HEK293T (cell line): ENCODE results near the gene HES4.
A peak's percentile ranks its signal among the peaks of the same experiment; 100 is the strongest.
"Not testable (repeated sequence)": the region's sequence is repeated elsewhere in the genome, so short reads cannot be mapped to it uniquely, and the experiment has no call there.

Experiments
- CTCF ChIA-PET: fragments of 350-600 bp; formaldehyde crosslinking; extraction: SDS; loops from one replicate; lab custom pipeline; 2021; ENCODE audit warnings: antibody characterized with exemption, inconsistent platforms; lab: Yijun Ruan, JAX
- POLR2A ChIA-PET: fragments of 350-600 bp; formaldehyde crosslinking; extraction: SDS; loops from one replicate; lab custom pipeline; 2020; ENCODE audit warnings: antibody characterized with exemption, inconsistent platforms; lab: Yijun Ruan, JAX
- DNase-seq: peaks from one replicate; pipeline ENCODE4 v3.0.0; 2012; ENCODE audit warnings: mixed read lengths; ENCODE audit errors: extremely low spot score
- ARNT ChIP-seq: fragments of 450-650 bp; IDR thresholded peaks from 2 replicates; pipeline ENCODE4 v1.6.1; 2017; ENCODE audit warnings: mild to moderate bottlenecking
- BHLHE40 ChIP-seq: fragments of 450-650 bp; IDR thresholded peaks from 2 replicates; pipeline ENCODE4 v1.6.1; 2016; ENCODE audit warnings: mild to moderate bottlenecking, moderate library complexity, borderline replicate concordance
- CTBP1 ChIP-seq: fragments of 450-650 bp; IDR thresholded peaks from 2 replicates; pipeline ENCODE4 v1.6.1; 2016; ENCODE audit warnings: borderline replicate concordance
- ELF4 ChIP-seq: fragments of 450-650 bp; IDR thresholded peaks from 2 replicates; pipeline ENCODE4 v1.6.1; 2017; ENCODE audit warnings: antibody characterized with exemption
- FOXA1 ChIP-seq: fragments of 450-650 bp; IDR thresholded peaks from 2 replicates; pipeline ENCODE4 v1.6.1; 2016; ENCODE audit warnings: mild to moderate bottlenecking
- FOXK2 ChIP-seq: fragments of 450-650 bp; IDR thresholded peaks from 2 replicates; pipeline ENCODE4 v1.6.1; 2016; ENCODE audit warnings: mild to moderate bottlenecking
- FOXM1 ChIP-seq: fragments of 450-650 bp; IDR thresholded peaks from 2 replicates; pipeline ENCODE4 v1.6.1; 2017; ENCODE audit warnings: mild to moderate bottlenecking, borderline replicate concordance
- HDGF ChIP-seq: fragments of 450-650 bp; IDR thresholded peaks from 2 replicates; pipeline ENCODE4 v1.6.1; 2017; ENCODE audit warnings: antibody characterized with exemption, borderline replicate concordance
- L3MBTL2 ChIP-seq: fragments of 450-650 bp; conservative IDR thresholded peaks from 2 replicates; pipeline ENCODE4 v1.6.1; 2016; ENCODE audit warnings: mild to moderate bottlenecking
- LEF1 ChIP-seq: fragments of 450-650 bp; IDR thresholded peaks from 2 replicates; pipeline ENCODE4 v1.6.1; 2017; ENCODE audit warnings: mild to moderate bottlenecking, borderline replicate concordance
- NFRKB ChIP-seq: fragments of 450-650 bp; IDR thresholded peaks from 2 replicates; pipeline ENCODE4 v1.6.1; 2016; ENCODE audit warnings: mild to moderate bottlenecking, moderate library complexity
- PKNOX1 ChIP-seq: fragments of 450-650 bp; IDR thresholded peaks from 2 replicates; pipeline ENCODE4 v1.6.1; 2016
- SP1 ChIP-seq: fragments of 450-650 bp; IDR thresholded peaks from 2 replicates; pipeline ENCODE4 v1.6.1; 2017
- SUZ12 ChIP-seq: fragments of 450-650 bp; IDR thresholded peaks from 2 replicates; pipeline ENCODE4 v1.6.1; 2016; ENCODE audit warnings: mild to moderate bottlenecking
- TARDBP ChIP-seq: fragments of 450-650 bp; IDR thresholded peaks from 2 replicates; pipeline ENCODE4 v1.6.1; 2016
- ZNF384 ChIP-seq: fragments of 450-650 bp; IDR thresholded peaks from 2 replicates; pipeline ENCODE4 v1.6.1; 2016

HES4 gene

GRCh38 chr1:978835-979743 lies 20.8 kb downstream of the HES4 start:
- no peak for DNase-seq
- ChIA-PET CTCF (no interaction called here), POLR2A (interaction anchor here (1.1 to 3.1 kb wide), 3 partner anchors 14 to 23 kb away, joined by 3 to 14 read pairs (median 12); no protein-coding TSS in a partner anchor)
- TF ChIP-seq TARDBP (no peak), ZNF384 (no peak), L3MBTL2 (no peak), HDGF (no peak), ARNT (no peak), ELF4 (no peak), SP1 (no peak), BHLHE40 (no peak), FOXK2 (no peak), NFRKB (no peak), FOXA1 (no peak), LEF1 (no peak), SUZ12 (no peak), FOXM1 (no peak), CTBP1 (no peak), PKNOX1 (no peak)

GRCh38 chr1:978069-978834 lies 21.6 kb downstream of the HES4 start:
- CTCF ChIA-PET, result no interaction called here
- POLR2A ChIA-PET, result no interaction called here
- DNase-seq, result no peak

DNA sequence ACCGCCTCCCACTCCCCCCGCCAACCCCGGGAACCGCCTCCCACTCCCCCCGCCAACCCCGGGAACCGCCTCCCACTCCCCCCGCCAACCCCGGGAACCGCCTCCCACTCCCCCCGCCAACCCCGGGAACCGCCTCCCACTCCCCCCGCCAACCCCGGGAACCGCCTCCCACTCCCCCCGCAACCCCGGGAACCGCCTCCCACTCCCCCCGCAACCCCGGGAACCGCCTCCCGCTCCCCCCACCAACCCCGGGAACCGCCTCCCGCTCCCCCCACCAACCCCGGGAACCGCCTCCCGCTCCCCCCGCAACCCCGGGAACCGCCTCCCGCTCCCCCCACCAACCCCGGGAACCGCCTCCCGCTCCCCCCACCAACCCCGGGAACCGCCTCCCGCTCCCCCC lies 23.1 kb downstream of the HES4 start:
- POLR2A ChIA-PET, DNase-seq: not testable (repeated sequence)
- CTCF ChIA-PET, result interaction anchor here (1.4 kb wide), 1 partner anchor 9 kb away, joined by 6 read pairs; no protein-coding TSS in a partner anchor

More at GRCh38 chr1:978069-978834, 21.6 kb downstream of the HES4 start:
- TF ChIP-seq ZNF384 (no peak), TARDBP (no peak), ARNT (no peak), CTBP1 (no peak), FOXA1 (no peak), FOXK2 (no peak), FOXM1 (no peak), BHLHE40 (no peak), PKNOX1 (no peak), SP1 (no peak), LEF1 (no peak), HDGF (no peak), NFRKB (no peak), ELF4 (no peak), L3MBTL2 (no peak), SUZ12 (no peak)

- peak; percentile 84 for DNase-seq
- TF ChIP-seq TARDBP (no peak), BHLHE40 (no peak), ARNT (no peak), ELF4 (no peak), L3MBTL2 (no peak), CTBP1 (no peak), SUZ12 (no peak), PKNOX1 (no peak), FOXK2 (no peak), SP1 (no peak), HDGF (no peak), LEF1 (no peak), FOXA1 (no peak)
- ChIA-PET CTCF (interaction anchor here (0.6 to 1.4 kb wide), 3 partner anchors 9 to 48 kb away, joined by 3 to 6 read pairs (median 3); no protein-coding TSS in a partner anchor), POLR2A (interaction anchor here (0.8 kb wide), 1 partner anchor 21 kb away, joined by 4 read pairs; no protein-coding TSS in a partner anchor)
These were observed 23.8 kb downstream of the HES4 start for GRCh38 chr1:975896-976683.

DNA sequence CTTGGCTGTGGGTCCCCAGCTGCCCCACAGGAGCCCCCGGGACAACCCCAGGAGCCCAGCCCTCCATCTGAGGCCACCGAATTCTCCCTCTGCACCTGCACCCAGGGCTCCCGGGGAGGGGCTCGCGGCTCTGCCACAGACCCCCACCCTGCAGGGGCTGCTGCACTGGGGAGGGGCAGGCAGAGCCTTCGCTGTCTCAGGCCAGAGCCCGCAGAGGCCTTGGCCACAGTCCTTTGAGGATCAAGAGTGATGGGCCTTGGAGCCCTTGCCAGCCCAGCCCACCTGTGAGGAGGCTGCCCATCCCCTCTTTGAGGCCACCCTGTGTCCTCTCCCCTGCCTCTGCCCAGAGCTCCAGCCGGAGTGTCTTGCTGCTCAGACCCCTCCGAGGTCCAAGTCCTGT lies 24.5 kb downstream of the HES4 start:
- DNase-seq, result no peak
- no peak for TF ChIP-seq FOXK2
- ChIA-PET CTCF (interaction anchor here (0.6 to 1.4 kb wide), 2 partner anchors 8 to 48 kb away, joined by 3 to 6 read pairs; no protein-coding TSS in a partner anchor), POLR2A (no interaction called here)
